Nephron (organoid): ENCODE measurements around the gene CDH4.

ENCODE experiments used
- H3K27ac Mint-ChIP-seq, 3 experiments: 2 replicates each; pipeline ENCODE4 v1.8.0; 2020; ENCODE audit warnings: mixed read lengths in 3 of 3, mild to moderate bottlenecking in 2 of 3, moderate library complexity in 1 of 3
- H3K27me3 Mint-ChIP-seq: 2 replicates; pipeline ENCODE4 v1.8.0; 2021; ENCODE audit warnings: low read depth, mild to moderate bottlenecking, moderate library complexity, mixed read lengths
- H3K36me3 Mint-ChIP-seq: 2 replicates; pipeline ENCODE4 v1.8.0; 2020; ENCODE audit warnings: low read depth, mixed read lengths
- H3K4me1 Mint-ChIP-seq: 2 replicates; pipeline ENCODE4 v1.8.0; 2020; ENCODE audit warnings: mixed read lengths
- H3K4me3 Mint-ChIP-seq, 3 experiments: 2 replicates each; pipeline ENCODE4 v1.8.0; 2020; ENCODE audit warnings: mild to moderate bottlenecking in 3 of 3, mixed read lengths in 3 of 3, moderate library complexity in 2 of 3
- H3K9me3 Mint-ChIP-seq: 2 replicates; pipeline ENCODE4 v1.8.0; 2020; ENCODE audit warnings: mixed read lengths
- CTCF ChIP-seq, 3 experiments: fragments of 200-600 bp; sonication (generic); IDR thresholded peaks; one replicate each; pipeline ENCODE4 v1.5.0; 2021; ENCODE audit warnings: antibody characterized with exemption in 3 of 3; ENCODE audit not compliant: unreplicated experiment in 3 of 3

Gene CDH4

GRCh38 chr20:61901392-61902220, 649.5 kb downstream of the CDH4 start:
- Mint-ChIP-seq H3K4me1 (peaks cover 5% of the 10 kb centered on the region), H3K27me3 (peaks cover 5% of the 10 kb centered on the region), H3K9me3 (no peaks in the 10 kb centered on the region), H3K27ac (no peak overlapping the region), H3K36me3 (no peaks in the 10 kb centered on the region), H3K4me3 (no peak overlapping the region)
- TF ChIP-seq CTCF (IDR thresholded peaks at IDR 0.05; ENCODE audit: unreplicated experiment in 3 of 3), result no peak

GRCh38 chr20:61902221-61902869, 650.3 kb downstream of the CDH4 start:
- Mint-ChIP-seq H3K27ac (no peak overlapping the region), H3K9me3 (no peaks in the 10 kb centered on the region), H3K36me3 (no peaks in the 10 kb centered on the region), H3K4me3 (no peak overlapping the region), H3K27me3 (no peaks in the 10 kb centered on the region), H3K4me1 (peaks cover 5% of the 10 kb centered on the region)
- no peak for TF ChIP-seq CTCF (IDR thresholded peaks at IDR 0.05; ENCODE audit: unreplicated experiment in 3 of 3)

- no peaks in the 10 kb centered on the region for H3K27me3 Mint-ChIP-seq
- no peak overlapping the region for H3K4me3 Mint-ChIP-seq
- no peaks in the 10 kb centered on the region for H3K36me3 Mint-ChIP-seq
- no peaks in the 10 kb centered on the region for H3K9me3 Mint-ChIP-seq
- peaks cover 5% of the 10 kb centered on the region for H3K4me1 Mint-ChIP-seq
- no peak for TF ChIP-seq CTCF (IDR thresholded peaks at IDR 0.05; ENCODE audit: unreplicated experiment in 3 of 3)
- no peak overlapping the region for H3K27ac Mint-ChIP-seq
These were observed 651.7 kb downstream of the CDH4 start for GRCh38 chr20:61903575-61904340.

- Mint-ChIP-seq H3K27me3 (no peaks in the 10 kb centered on the region), H3K9me3 (no peaks in the 10 kb centered on the region), H3K36me3 (no peaks in the 10 kb centered on the region), H3K27ac (no peak overlapping the region), H3K4me3 (no peak overlapping the region), H3K4me1 (peaks cover 5% of the 10 kb centered on the region)
- no peak for TF ChIP-seq CTCF (IDR thresholded peaks at IDR 0.05; ENCODE audit: unreplicated experiment in 3 of 3)
These were observed 652.4 kb downstream of the CDH4 start for GRCh38 chr20:61904456-61904855.

GRCh38 chr20:61905781-61906523, 653.9 kb downstream of the CDH4 start:
- peaks cover 5% of the 10 kb centered on the region for H3K4me1 Mint-ChIP-seq
- no peak for TF ChIP-seq CTCF (IDR thresholded peaks at IDR 0.05; ENCODE audit: unreplicated experiment in 3 of 3)
- peaks cover 4% of the 10 kb centered on the region for H3K9me3 Mint-ChIP-seq
- H3K4me3 Mint-ChIP-seq, result no peak overlapping the region
- H3K27me3 Mint-ChIP-seq, result no peaks in the 10 kb centered on the region
- H3K27ac Mint-ChIP-seq, result no peak overlapping the region
- no peaks in the 10 kb centered on the region for H3K36me3 Mint-ChIP-seq
